Lung (tissue), 12 donors: ENCODE data around the gene TMEM176B. TPM values are rescaled to one million over a fixed set of nuclear protein-coding genes. Genes with fewer than 3 reads are reported as not detected.

Experiments
- ATAC-seq: fragments of 200-7000 bp; cut with Tn5 transposase; one replicate; pipeline ENCODE4 v1.9.1; 2020; ENCODE audit warnings: moderate number of reproducible peaks; ENCODE audit not compliant: insufficient read depth, low FRiP score
- DNase-seq, 3 donors: peaks; one replicate each; pipeline ENCODE4 v3.0.0-alpha.2; 2013 to 2017
- H3K27ac ChIP-seq, 2 donors: one replicate each; pipeline ENCODE4 v1.5.1; 2013; ENCODE audit warnings: mild to moderate bottlenecking in 2 of 2, moderate library complexity in 2 of 2, control low read depth in 1 of 2, inconsistent platforms in 1 of 2, low read depth in 1 of 2, low read length in 1 of 2
- H3K27me3 ChIP-seq, 3 donors: one replicate each; pipeline ENCODE4 v1.5.1; 2013; ENCODE audit warnings: low read length in 2 of 3; ENCODE audit not compliant: control insufficient read depth in 3 of 3, insufficient read depth in 3 of 3
- H3K36me3 ChIP-seq, 4 donors: one replicate each; pipeline ENCODE4 v1.5.1; 2013; ENCODE audit warnings: low read length in 4 of 4, mild to moderate bottlenecking in 1 of 4, moderate library complexity in 1 of 4; ENCODE audit not compliant: control insufficient read depth in 4 of 4, insufficient read depth in 4 of 4
- H3K4me1 ChIP-seq, 5 donors: one replicate each; pipeline ENCODE4 v1.5.1; 2013; ENCODE audit warnings: low read length in 5 of 5, mild to moderate bottlenecking in 2 of 5, moderate library complexity in 1 of 5; ENCODE audit not compliant: control insufficient read depth in 5 of 5, insufficient read depth in 5 of 5
- H3K4me3 ChIP-seq: one replicate; pipeline ENCODE4 v1.5.1; 2013; ENCODE audit warnings: mild to moderate bottlenecking, control low read depth, moderate library complexity
- H3K9ac ChIP-seq, 2 donors: one replicate each; pipeline ENCODE4 v1.5.1; 2013; ENCODE audit warnings: low read length in 2 of 2, control low read depth in 1 of 2; ENCODE audit not compliant: insufficient read depth in 1 of 2
- H3K9me3 ChIP-seq, 4 donors: one replicate each; pipeline ENCODE4 v1.5.1; 2013; ENCODE audit warnings: low read length in 3 of 4, mild to moderate bottlenecking in 1 of 4, moderate library complexity in 1 of 4; ENCODE audit not compliant: control insufficient read depth in 4 of 4, insufficient read depth in 3 of 4
- WGBS, 2 donors: extraction: QIAGEN DNeasy Blood & Tissue Kit; methylation state at CpG; one replicate each; pipeline ENCODE4 v1.1.7; 2013; 5-methylcytosine and 5-hydroxymethylcytosine counted together
- polyA plus RNA-seq, 2 donors: library from polyadenylated mRNA; stranded (reverse); fragments of 200-250 nt; gene quantifications; one replicate each; pipeline ENCODE4 v1.2.1, GENCODE V29; 2013
- total RNA-seq, 2 donors: library from RNA; depleted of rRNA in 1 of 2; stranded (reverse); fragments of >200 nt in 1 of 2; gene quantifications; one replicate each; pipeline ENCODE4 v1.2.1, GENCODE V29; 2014 to 2021
- TF ChIP-seq, protein P1 (sequence below): IDR thresholded peaks from 2 replicates; pipeline ENCODE4 v1.5.1; 2012; ENCODE audit warnings: mild to moderate bottlenecking; ENCODE audit errors: control extremely low read depth, extremely low read depth
- donor health status: control.
- donor health status: control.
- donor health status: Bipolar disorder and iron deficiency.
- donor health status: healthy.
- donor health status: DM: yes; HTN: yes; CAD: no.

The TMEM176B gene
- total and polyA plus RNA-seq, 4 donors: 14.6 to 54.8 (median 38.2) TPM

DNA sequence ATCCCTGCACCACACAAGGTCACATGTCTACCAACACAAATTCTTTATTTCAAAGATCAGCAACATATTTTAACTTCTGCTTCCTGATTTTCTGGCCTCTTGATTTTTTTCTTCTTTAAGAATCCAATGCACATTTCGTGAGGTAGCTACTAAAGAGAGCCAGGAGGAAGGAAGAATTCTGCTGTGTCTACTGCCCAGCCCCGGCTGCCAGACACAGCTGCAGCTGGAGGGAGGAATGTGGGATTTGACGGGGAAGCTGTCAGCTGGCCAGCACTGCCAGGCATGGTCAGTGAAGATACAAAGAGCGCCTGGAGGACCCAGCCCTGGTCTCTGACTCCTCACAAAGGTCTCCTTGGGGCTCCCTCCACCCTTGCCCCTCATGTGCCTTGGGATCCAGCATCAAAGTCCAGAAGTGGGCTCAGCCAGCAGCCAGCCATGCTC lies 45.3 kb upstream of the TMEM176B start:
- ATAC-seq: no peak
- H3K27me3 ChIP-seq: no peaks in the 10 kb centered on the region
- no peak overlapping the region for H3K4me3 ChIP-seq
- peaks cover 0 to 7% (median 0%) of the 10 kb centered on the region in 4 donors for H3K9me3 ChIP-seq
- H3K9ac ChIP-seq: no peak overlapping the region
- peak; percentile 73 to 81 (median 79) for DNase-seq
- TF ChIP-seq, protein P1, sequence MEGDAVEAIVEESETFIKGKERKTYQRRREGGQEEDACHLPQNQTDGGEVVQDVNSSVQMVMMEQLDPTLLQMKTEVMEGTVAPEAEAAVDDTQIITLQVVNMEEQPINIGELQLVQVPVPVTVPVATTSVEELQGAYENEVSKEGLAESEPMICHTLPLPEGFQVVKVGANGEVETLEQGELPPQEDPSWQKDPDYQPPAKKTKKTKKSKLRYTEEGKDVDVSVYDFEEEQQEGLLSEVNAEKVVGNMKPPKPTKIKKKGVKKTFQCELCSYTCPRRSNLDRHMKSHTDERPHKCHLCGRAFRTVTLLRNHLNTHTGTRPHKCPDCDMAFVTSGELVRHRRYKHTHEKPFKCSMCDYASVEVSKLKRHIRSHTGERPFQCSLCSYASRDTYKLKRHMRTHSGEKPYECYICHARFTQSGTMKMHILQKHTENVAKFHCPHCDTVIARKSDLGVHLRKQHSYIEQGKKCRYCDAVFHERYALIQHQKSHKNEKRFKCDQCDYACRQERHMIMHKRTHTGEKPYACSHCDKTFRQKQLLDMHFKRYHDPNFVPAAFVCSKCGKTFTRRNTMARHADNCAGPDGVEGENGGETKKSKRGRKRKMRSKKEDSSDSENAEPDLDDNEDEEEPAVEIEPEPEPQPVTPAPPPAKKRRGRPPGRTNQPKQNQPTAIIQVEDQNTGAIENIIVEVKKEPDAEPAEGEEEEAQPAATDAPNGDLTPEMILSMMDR: no peak
- 27 to 29% methylated on average over 4 of the region's 4 CpGs for WGBS, 2 donors
- H3K4me1 ChIP-seq: peaks cover 0 to 13% (median 0%) of the 10 kb centered on the region in 5 donors
- no peak overlapping the region for H3K27ac ChIP-seq
- H3K36me3 ChIP-seq: no peaks in the 10 kb centered on the region

DNA sequence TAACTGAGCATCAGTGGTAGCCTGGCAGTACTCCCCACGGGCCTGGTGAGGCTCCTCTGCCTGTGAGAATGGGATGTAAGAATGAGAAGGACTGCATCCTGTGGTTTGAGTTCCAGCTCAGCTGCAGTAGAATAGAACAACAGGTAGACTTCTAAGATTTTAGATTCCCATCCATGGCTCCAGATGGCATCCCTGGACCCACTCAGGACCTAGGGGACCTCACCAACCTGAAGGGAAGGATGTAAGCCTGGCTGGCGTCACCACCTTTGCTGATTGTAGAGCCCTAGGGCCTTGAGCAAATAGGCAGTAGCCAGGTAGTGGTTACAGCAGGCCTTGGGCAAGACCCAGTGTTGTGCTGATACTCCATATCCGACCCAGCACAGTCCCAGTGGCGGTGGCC lies 42.6 kb upstream of the TMEM176B start:
- TF ChIP-seq, protein P1: no peak
- Histone ChIP-seq H3K27ac (no peak overlapping the region), H3K36me3 (no peaks in the 10 kb centered on the region), H3K27me3 (no peaks in the 10 kb centered on the region), H3K4me3 (no peak overlapping the region), H3K4me1 (peaks cover 0 to 13% (median 0%) of the 10 kb centered on the region in 5 donors), H3K9ac (no peak overlapping the region), H3K9me3 (peaks cover 0 to 7% (median 0%) of the 10 kb centered on the region in 4 donors)
- 81 to 86% methylated on average over 4 of the region's 4 CpGs for WGBS, 2 donors
- no peak for DNase-seq
- no peak for ATAC-seq

GRCh38 chr7:150842018-150842417 lies 41.9 kb upstream of the TMEM176B start:
- no peak overlapping the region for H3K4me3 ChIP-seq
- ATAC-seq (no peak), DNase-seq (no peak)
- 91 to 95% methylated on average over 3 of the region's 3 CpGs for WGBS, 2 donors
- H3K9me3 ChIP-seq: peaks cover 0 to 7% (median 0%) of the 10 kb centered on the region in 4 donors
- no peak overlapping the region for H3K27ac ChIP-seq
- TF ChIP-seq, protein P1: no peak
- no peak overlapping the region for H3K9ac ChIP-seq
- H3K27me3 ChIP-seq: no peaks in the 10 kb centered on the region
- no peaks in the 10 kb centered on the region for H3K36me3 ChIP-seq
- H3K4me1 ChIP-seq: peaks cover 0 to 13% (median 0%) of the 10 kb centered on the region in 5 donors

DNA sequence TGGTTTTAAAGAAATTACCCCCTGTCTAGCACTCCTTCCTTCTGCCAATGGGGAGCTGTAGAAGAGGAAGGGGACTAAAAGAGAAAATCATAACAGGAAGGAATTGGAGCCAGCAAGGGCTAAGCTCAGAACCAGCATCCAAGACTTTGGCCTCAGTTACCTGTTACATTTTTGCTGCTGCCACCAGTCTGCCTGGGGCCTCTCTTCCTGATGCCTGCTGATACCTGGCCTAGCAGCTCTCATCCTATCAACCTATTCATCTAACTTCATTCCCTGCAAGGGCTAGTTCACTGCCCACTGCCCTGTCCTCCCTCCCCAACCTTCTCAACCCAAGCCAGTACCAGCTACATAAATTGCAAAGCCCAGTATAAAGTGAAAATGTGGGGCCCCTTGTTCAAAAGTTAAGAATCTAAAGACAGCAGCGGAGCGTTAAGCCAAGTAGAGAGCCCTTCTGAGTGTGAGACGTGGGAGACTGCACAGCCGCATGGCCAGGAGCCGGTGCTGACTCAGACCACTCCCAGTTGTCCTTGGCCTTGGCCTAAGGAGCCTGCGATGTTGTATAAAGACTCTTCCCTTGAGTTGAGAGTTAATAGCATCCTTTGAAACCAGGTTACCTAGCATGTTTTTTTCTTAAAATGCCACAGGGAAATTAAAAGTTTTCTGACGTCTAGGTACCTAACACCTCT lies 38.9 kb upstream of the TMEM176B start:
- H3K36me3 ChIP-seq: no peaks in the 10 kb centered on the region
- TF ChIP-seq, protein P1: no peak
- H3K27me3 ChIP-seq: no peaks in the 10 kb centered on the region
- no peaks in the 10 kb centered on the region for H3K4me1 ChIP-seq
- no peak overlapping the region for H3K27ac ChIP-seq
- no peak overlapping the region for H3K4me3 ChIP-seq
- peaks cover 0 to 9% (median 0%) of the 10 kb centered on the region in 4 donors for H3K9me3 ChIP-seq
- 80 to 86% methylated on average over 7 of the region's 7 CpGs for WGBS, 2 donors
- DNase-seq (no peak), ATAC-seq (no peak)
- H3K9ac ChIP-seq: no peak overlapping the region
